NB4 (cell line): ENCODE measurements around the gene KIF1B.

Source experiments
- DNase-seq: peaks from one replicate; pipeline ENCODE4 v3.0.0; 2010; ENCODE audit warnings: low read depth
- H3K4me3 ChIP-seq: one replicate; pipeline ENCODE4 v1.5.1; 2011; ENCODE audit warnings: mild to moderate bottlenecking, low read depth, low read length, moderate library complexity
- CTCF ChIP-seq: IDR thresholded peaks from one replicate; pipeline ENCODE4 v1.5.1; 2012; ENCODE audit warnings: low read depth, low read length
- MAX ChIP-seq: IDR thresholded peaks from 2 replicates; pipeline ENCODE4 v1.6.1; 2011; ENCODE audit warnings: low read depth, low read length
- MYC ChIP-seq: IDR thresholded peaks from 2 replicates; pipeline ENCODE4 v1.6.1; 2011; ENCODE audit warnings: low read depth, low read length
- POLR2A ChIP-seq: IDR thresholded peaks from 2 replicates; pipeline ENCODE4 v1.6.1; 2011; ENCODE audit warnings: mild to moderate bottlenecking; ENCODE audit not compliant: insufficient read length; ENCODE audit errors: extremely low read depth

Gene KIF1B

GRCh38 chr1:10236405-10237156, 26.2 kb downstream of the KIF1B start:
- TF ChIP-seq MYC: no peak
- no peak for DNase-seq
- no peak overlapping the region for H3K4me3 ChIP-seq

- no peak for TF ChIP-seq CTCF
- TF ChIP-seq POLR2A: no peak
- no peak for TF ChIP-seq MAX
- no peak for TF ChIP-seq MYC
- no peak overlapping the region for H3K4me3 ChIP-seq
- DNase-seq: no peak
Measured at GRCh38 chr1:10237157-10237539, 26.8 kb downstream of the KIF1B start.

- no peak overlapping the region for H3K4me3 ChIP-seq
- DNase-seq: no peak
- no peak for TF ChIP-seq CTCF
- no peak for TF ChIP-seq POLR2A
- TF ChIP-seq MAX: no peak
Measured at GRCh38 chr1:10242135-10242534, 31.8 kb downstream of the KIF1B start.

GRCh38 chr1:10242811-10243210, 32.4 kb downstream of the KIF1B start:
- DNase-seq: no peak
- TF ChIP-seq MAX (no peak), MYC (no peak), POLR2A (no peak), CTCF (no peak)
- H3K4me3 ChIP-seq: no peak overlapping the region

GRCh38 chr1:10245674-10246073, 35.3 kb downstream of the KIF1B start:
- TF ChIP-seq MAX (no peak), CTCF (no peak), POLR2A (no peak), MYC (no peak)
- no peak for DNase-seq
- no peak overlapping the region for H3K4me3 ChIP-seq

GRCh38 chr1:10249808-10250457, 39.6 kb downstream of the KIF1B start:
- TF ChIP-seq POLR2A (no peak), CTCF (no peak), MYC (no peak), MAX (no peak)
- DNase-seq: no peak
- H3K4me3 ChIP-seq: no peak overlapping the region
